Stomach (tissue), 4 donors: ENCODE data around the gene CPT1C.

ENCODE experiments used
- POLR2A ChIP-seq, 4 donors: fragments of 450-650 bp; IDR thresholded peaks; one replicate each; pipeline ENCODE4 v1.6.1; 2016; ENCODE audit warnings: antibody characterized with exemption in 4 of 4, control low read depth in 2 of 4, mild to moderate bottlenecking in 1 of 4, moderate library complexity in 1 of 4
- POLR2AphosphoS5 ChIP-seq, 3 donors: sonication (generic); formaldehyde crosslinking; IDR thresholded peaks; one replicate each; pipeline ENCODE4 v1.6.1; 2016; ENCODE audit warnings: antibody characterized with exemption in 3 of 3
- TF ChIP-seq, protein P1 (sequence below), 7 experiments: fragments of 450-650 bp in 4 of 7; fragments of 200-600 bp in 3 of 7; sonication (generic) in 3 of 7; IDR thresholded peaks; one replicate each; pipeline ENCODE4 v1.5.1; 2016 to 2019; ENCODE audit warnings: antibody characterized with exemption in 7 of 7, control low read depth in 2 of 7, mild to moderate bottlenecking in 1 of 7

DNA sequence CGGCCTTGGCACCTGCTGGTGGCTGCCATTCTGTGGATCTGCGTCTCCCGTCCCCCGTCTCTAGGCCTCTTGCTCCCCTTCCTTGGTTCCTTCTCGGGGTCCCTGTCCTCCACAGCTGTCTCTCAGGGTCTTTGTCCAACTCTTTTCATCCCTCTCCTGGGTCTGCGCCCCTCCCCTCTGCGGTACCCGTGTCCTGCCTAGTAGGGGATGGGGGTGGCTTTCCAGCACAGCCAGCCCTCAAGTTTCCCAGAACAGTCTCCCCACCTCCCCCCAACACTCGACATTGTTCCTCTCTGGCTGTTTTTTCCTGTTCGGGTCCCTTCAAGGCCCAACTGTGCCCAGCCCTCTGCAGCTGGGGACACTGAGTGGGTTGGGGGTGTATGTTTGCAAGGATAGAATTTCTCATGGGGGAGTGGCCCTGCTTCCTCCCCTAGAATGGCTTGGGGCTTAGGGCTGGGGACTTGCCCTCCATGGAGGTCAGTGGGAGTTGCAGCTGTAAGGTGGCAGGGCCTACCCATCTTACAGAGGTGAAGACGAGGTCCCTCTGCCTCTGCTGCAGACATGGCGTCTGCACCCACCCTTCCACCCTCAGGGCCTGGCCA is 2.3 kb upstream of the CPT1C start:
- TF ChIP-seq, protein P1, sequence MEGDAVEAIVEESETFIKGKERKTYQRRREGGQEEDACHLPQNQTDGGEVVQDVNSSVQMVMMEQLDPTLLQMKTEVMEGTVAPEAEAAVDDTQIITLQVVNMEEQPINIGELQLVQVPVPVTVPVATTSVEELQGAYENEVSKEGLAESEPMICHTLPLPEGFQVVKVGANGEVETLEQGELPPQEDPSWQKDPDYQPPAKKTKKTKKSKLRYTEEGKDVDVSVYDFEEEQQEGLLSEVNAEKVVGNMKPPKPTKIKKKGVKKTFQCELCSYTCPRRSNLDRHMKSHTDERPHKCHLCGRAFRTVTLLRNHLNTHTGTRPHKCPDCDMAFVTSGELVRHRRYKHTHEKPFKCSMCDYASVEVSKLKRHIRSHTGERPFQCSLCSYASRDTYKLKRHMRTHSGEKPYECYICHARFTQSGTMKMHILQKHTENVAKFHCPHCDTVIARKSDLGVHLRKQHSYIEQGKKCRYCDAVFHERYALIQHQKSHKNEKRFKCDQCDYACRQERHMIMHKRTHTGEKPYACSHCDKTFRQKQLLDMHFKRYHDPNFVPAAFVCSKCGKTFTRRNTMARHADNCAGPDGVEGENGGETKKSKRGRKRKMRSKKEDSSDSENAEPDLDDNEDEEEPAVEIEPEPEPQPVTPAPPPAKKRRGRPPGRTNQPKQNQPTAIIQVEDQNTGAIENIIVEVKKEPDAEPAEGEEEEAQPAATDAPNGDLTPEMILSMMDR (IDR thresholded peaks at IDR 0.05), result no peak
- TF ChIP-seq POLR2AphosphoS5 (IDR thresholded peaks at IDR 0.05), result no peak
- TF ChIP-seq POLR2A (IDR thresholded peaks at IDR 0.05), result no peak
